Fibroblast of mammary gland (primary cell): ENCODE results near the gene CD180.
A peak's percentile ranks its signal among the peaks of the same experiment; 100 is the strongest.
"Not testable (repeated sequence)": the region's sequence is repeated elsewhere in the genome, so short reads cannot be mapped to it uniquely, and the experiment has no call there.

Source experiments
- DNase-seq: peaks from one replicate; pipeline ENCODE4 v3.0.0-alpha.2; 2010; ENCODE audit warnings: low read depth
- H3K4me3 ChIP-seq: 2 replicates; pipeline ENCODE4 v1.5.1; 2011; ENCODE audit warnings: low read depth, mild to moderate bottlenecking, low read length, moderate library complexity; ENCODE audit not compliant: control insufficient read depth
- TF ChIP-seq, protein P1 (sequence below): conservative IDR thresholded peaks from 2 replicates; pipeline ENCODE4 v1.5.1; 2011; ENCODE audit warnings: low read depth, low read length, inconsistent platforms; ENCODE audit not compliant: control insufficient read depth, insufficient read depth

Gene CD180

DNA sequence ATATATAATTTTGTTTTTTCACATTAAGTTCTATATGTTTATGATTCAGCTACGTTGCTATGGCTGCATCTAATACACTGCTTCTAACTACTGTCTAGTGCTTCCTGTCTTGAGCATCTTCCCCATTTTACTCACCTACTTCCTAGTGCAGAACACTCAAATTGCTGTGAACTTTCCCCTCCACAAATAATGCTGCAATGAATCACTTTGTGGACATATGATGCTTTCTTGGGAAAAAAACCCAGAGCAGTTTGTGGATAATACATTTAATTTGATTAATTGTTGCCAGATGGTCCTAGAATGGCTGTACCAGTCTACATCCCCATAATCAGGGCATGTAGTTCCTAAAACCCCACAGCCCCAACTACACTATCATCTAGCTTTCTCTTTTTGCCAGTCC is 18.5 kb downstream of the CD180 start:
- no peak overlapping the region for H3K4me3 ChIP-seq
- TF ChIP-seq, protein P1, sequence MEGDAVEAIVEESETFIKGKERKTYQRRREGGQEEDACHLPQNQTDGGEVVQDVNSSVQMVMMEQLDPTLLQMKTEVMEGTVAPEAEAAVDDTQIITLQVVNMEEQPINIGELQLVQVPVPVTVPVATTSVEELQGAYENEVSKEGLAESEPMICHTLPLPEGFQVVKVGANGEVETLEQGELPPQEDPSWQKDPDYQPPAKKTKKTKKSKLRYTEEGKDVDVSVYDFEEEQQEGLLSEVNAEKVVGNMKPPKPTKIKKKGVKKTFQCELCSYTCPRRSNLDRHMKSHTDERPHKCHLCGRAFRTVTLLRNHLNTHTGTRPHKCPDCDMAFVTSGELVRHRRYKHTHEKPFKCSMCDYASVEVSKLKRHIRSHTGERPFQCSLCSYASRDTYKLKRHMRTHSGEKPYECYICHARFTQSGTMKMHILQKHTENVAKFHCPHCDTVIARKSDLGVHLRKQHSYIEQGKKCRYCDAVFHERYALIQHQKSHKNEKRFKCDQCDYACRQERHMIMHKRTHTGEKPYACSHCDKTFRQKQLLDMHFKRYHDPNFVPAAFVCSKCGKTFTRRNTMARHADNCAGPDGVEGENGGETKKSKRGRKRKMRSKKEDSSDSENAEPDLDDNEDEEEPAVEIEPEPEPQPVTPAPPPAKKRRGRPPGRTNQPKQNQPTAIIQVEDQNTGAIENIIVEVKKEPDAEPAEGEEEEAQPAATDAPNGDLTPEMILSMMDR, result no peak
- DNase-seq, result peak; percentile 80

DNA sequence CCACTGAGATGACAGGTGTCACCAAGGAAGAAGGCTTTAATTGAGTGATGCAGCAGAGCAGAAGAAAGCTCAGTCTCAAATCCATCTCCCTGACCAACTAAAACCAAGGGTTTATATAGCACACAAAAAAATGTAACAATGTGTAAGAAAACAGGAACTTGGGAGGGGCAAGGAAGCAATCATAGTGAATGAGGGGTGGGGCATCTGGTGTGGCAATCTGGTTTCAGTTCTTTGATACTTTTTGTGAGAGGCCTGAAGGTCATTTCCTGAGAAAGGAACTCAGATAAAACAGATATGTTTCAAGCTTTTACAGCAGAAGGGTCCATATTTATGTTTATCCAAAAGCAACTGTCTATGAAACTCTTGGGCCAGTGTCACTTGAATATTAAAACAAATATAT is 19.7 kb downstream of the CD180 start:
- TF ChIP-seq, protein P1, result no peak
- no peak for DNase-seq
- no peak overlapping the region for H3K4me3 ChIP-seq

DNA sequence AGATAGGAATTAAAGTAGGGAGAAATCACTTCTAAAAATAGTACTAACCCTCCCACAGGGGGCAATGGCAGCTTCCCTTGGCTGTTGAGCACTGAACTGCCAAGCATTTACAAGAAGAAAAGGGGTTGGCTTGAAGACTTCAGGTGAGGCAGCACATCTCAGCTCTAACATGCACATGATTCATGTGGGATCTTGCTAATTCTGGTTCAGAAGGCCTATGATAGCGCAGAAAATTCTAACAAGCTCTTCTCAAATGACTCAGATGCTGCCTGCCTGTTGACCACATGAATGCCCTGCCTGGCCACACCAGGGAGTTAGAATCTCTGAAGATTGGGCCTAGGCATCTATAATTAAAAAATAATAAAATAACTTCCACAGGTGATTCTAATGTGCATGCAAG is 22.6 kb downstream of the CD180 start:
- H3K4me3 ChIP-seq, result no peak overlapping the region
- no peak for DNase-seq
- TF ChIP-seq, protein P1, result no peak

DNA sequence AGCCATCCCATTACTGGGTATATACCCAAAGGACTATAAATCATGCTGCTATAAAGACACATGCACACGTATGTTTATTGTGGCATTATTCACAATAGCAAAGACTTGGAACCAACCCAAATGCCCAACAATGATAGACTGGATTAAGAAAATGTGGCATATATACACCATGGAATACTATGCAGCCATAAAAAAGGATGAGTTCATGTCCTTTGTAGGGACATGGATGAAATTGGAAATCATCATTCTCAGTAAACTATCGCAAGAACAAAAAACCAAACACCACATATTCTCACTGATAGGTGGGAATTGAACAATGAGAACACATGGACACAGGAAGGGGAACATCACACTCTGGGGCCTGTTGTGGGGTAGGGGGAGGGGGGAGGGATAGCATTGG is 23.2 kb downstream of the CD180 start:
- H3K4me3 ChIP-seq, DNase-seq: not testable (repeated sequence)

DNA sequence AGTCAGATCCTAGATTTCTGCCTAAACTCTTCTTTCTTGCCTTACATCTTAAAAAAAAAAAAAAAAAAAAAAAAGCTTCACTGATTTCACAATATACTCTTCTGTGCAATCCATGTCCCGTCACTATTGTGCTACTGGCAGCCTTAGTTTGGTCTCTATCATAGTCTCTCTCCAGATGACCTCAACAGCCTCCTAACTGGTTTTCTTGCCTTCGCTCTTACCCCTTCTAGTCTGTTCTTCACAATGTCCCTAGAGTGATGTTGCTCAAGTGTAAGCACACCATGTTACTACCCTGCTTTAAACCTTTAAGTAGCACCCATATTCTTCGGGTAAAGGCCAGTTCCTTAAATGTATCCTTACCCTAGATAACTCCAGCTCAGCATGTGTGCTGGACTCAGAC is 25.8 kb downstream of the CD180 start:
- no peak for DNase-seq
- TF ChIP-seq, protein P1, result no peak
- H3K4me3 ChIP-seq, result no peak overlapping the region

DNA sequence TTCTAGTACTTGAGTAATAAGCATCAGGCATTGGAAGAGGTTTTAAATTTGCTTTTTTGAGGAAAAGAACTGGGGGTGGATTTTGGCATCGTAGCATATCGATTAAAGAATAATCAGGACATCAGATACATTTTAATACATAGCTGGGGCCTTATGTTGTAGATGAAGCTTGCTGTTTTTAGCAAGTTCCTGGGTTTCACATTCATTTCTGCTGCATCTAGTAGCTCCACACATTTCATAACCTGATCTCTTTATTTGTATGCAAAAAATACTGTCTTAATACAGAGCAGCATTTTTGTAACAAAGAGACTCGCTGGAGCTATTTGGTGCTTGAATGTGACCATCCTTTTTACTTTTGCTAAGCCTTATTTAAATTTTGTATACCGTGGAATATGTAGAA is 28.5 kb downstream of the CD180 start:
- no peak overlapping the region for H3K4me3 ChIP-seq
- TF ChIP-seq, protein P1, result no peak
- no peak for DNase-seq

DNA sequence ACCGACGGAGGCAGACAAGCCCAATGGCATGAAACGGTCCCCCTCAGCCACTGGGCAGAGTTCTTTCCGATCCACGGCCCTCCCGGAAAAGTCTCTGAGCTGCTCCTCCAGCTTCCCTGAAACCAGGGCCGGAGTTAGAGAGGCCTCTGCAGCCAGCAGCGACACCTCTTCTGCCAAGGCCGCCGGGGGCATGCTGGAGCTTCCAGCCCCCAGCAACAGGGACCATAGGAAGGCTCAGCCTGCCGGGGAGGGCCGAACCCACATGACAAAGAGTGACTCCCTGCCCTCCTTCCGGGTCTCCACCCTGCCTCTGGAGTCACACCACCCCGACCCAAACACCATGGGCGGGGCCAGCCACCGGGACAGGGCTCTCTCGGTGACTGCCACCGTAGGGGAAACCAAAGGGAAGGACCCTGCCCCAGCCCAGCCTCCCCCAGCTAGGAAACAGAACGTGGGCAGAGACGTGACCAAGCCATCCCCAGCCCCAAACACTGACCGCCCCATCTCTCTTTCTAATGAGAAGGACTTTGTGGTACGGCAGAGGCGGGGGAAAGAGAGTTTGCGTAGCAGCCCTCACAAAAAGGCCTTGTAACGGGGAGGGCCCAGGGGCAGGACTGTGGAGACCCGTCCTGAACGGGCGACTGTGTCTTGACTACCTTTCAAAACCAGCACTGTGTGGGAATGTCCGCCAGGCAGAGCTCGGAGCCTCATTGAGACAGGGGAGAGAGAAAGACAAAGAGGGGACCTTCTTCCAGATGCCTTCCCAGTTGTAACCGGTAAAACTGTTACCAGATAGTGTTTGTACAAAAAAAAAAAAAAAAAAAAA is 29.9 kb downstream of the CD180 start:
- TF ChIP-seq, protein P1, result no peak
- H3K4me3 ChIP-seq, result no peak overlapping the region
- DNase-seq, result no peak
